H1 (cell line): ENCODE measurements around the gene TOP1. TPM values are rescaled to one million over a fixed set of nuclear protein-coding genes. Genes with fewer than 3 reads are reported as not detected.

Experiments used
- EZH2 ChIP-seq: fragments of 200-600 bp; sonication (generic); IDR thresholded peaks from 2 replicates; pipeline ENCODE4 v1.7.1; 2012; ENCODE audit warnings: low read depth, mild to moderate bottlenecking, moderate library complexity, low read length, inconsistent platforms; ENCODE audit not compliant: severe bottlenecking
- JUND ChIP-seq: IDR thresholded peaks from 2 replicates; pipeline ENCODE4 v1.6.1; 2011; ENCODE audit warnings: mild to moderate bottlenecking, improper control_type of control experiment, low read length
- POU5F1 ChIP-seq: IDR thresholded peaks from 2 replicates; pipeline ENCODE4 v1.6.1; 2011; ENCODE audit warnings: low read depth, mild to moderate bottlenecking, low read length, moderate library complexity
- SIN3A ChIP-seq, 2 experiments: IDR thresholded peaks in 1 of 2; conservative IDR thresholded peaks in 1 of 2; 2 replicates each; pipeline ENCODE4 v1.6.1; 2011 to 2012; ENCODE audit warnings: low read length in 2 of 2, improper control_type of control experiment in 1 of 2, low read depth in 1 of 2, mild to moderate bottlenecking in 1 of 2
- SP4 ChIP-seq: IDR thresholded peaks from 2 replicates; pipeline ENCODE4 v1.6.1; 2012; ENCODE audit warnings: low read length, inconsistent platforms
- polyA plus RNA-seq, 7 experiments: library from polyadenylated mRNA; depleted of rRNA in 3 of 7; stranded (reverse) in 5 of 7; unstranded in 2 of 7; fragments of >200 nt in 5 of 7; fragments of 200-250 nt in 2 of 7; gene quantifications; 1 replicate in 5 of 7; 2 replicates in 1 of 7; 4 replicates in 1 of 7; pipeline versions ENCODE4 v1.2.1 to v1.2.3, GENCODE V29; 2011 to 2013; ENCODE audit warnings: missing spikeins in 2 of 7, mixed read lengths in 2 of 7
- total RNA-seq: library from RNA; stranded (reverse); fragmentation: NEBNext Ultra II Directional; extraction: Animal tissue kit (Norgen Biotek cat#: 25700); gene quantifications from 2 replicates; pipeline ENCODE4 v1.2.1, GENCODE V29; 2021

Gene TOP1
- total and polyA plus RNA-seq, 2 of the 8 experiments (the other 6 are each of a cell fraction or from before 2014, with no cell fraction given), result 7.4 to 108 TPM

- TF ChIP-seq JUND (no peak), EZH2 (no peak), SIN3A (conservative IDR thresholded peaks at IDR 0.05 in 1 of 2, IDR thresholded peaks at IDR 0.05 in 1 of 2; ENCODE audit: low read depth in 1 of 2, low read length in 2 of 2) (no peak), SP4 (no peak), POU5F1 (no peak)
Observed at GRCh38 chr20:41049451-41049850, 20.8 kb downstream of the TOP1 start (continued).
